PC-3 (cell line): ENCODE measurements around the gene PRKACA.

Experiments
- EZH2 ChIP-seq: fragments of 300-600 bp; sonication (generic); IDR thresholded peaks from one replicate; pipeline ENCODE4 v1.6.1; 2017; ENCODE audit warnings: antibody characterized with exemption, mild to moderate bottlenecking, low read length; ENCODE audit not compliant: unreplicated experiment
- EZH2phosphoT487 ChIP-seq: fragments of 300-600 bp; sonication (generic); IDR thresholded peaks from 2 replicates; pipeline ENCODE4 v1.6.1; 2018; ENCODE audit warnings: mild to moderate bottlenecking, antibody characterized with exemption, low read length, borderline replicate concordance

DNA sequence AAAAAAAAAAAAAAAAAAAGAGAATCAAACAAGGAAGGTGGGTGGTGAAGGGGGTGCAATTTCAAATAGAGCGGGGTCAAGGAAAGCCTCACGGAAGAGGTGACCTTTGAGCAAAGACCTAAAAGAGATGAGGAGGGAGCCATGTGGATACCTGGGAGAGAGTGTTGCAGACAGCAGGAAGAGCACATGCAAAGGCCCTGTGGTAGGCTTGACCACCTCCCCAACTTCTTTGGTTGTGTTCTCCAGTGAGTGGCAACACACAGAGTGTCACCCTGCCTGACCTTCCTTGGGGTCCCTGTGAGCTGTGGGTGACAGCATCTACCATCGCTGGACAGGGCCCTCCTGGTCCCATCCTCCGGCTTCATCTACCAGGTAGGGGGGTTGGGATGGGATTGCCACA is 67.0 kb downstream of the PRKACA start:
- TF ChIP-seq EZH2 (no peak), EZH2phosphoT487 (no peak)
